Aorta (tissue), 5 donors: ENCODE results near the gene TLE3. TPM values are rescaled to one million over a fixed set of nuclear protein-coding genes. Genes with fewer than 3 reads are reported as not detected.

ENCODE experiments used
- ATAC-seq: fragments of 200-7000 bp; cut with Tn5 transposase; one replicate; pipeline ENCODE4 v1.9.1; 2022; ENCODE audit warnings: moderate library complexity; ENCODE audit not compliant: low FRiP score
- DNase-seq, 2 donors: peaks; one replicate each; pipeline ENCODE4 v3.0.0-alpha.2; 2020
- H3K27ac ChIP-seq, 2 donors: one replicate each; pipeline ENCODE4 v1.5.1; 2013; ENCODE audit warnings: low read length in 2 of 2, mild to moderate bottlenecking in 2 of 2, moderate library complexity in 2 of 2, control low read depth in 1 of 2, inconsistent platforms in 1 of 2, low read depth in 1 of 2
- H3K27me3 ChIP-seq, 2 donors: one replicate each; pipeline ENCODE4 v1.6.1; 2013; ENCODE audit warnings: control low read depth in 1 of 2, low read length in 1 of 2, mild to moderate bottlenecking in 1 of 2, moderate library complexity in 1 of 2; ENCODE audit not compliant: insufficient read depth in 2 of 2, control insufficient read depth in 1 of 2
- H3K36me3 ChIP-seq, 2 donors: one replicate each; pipeline ENCODE4 v1.6.1; 2013; ENCODE audit warnings: control low read depth in 1 of 2, low read length in 1 of 2, mild to moderate bottlenecking in 1 of 2; ENCODE audit not compliant: insufficient read depth in 2 of 2, control insufficient read depth in 1 of 2
- H3K4me1 ChIP-seq, 2 donors: one replicate each; pipeline ENCODE4 v1.6.1; 2013; ENCODE audit warnings: low read length in 2 of 2, control low read depth in 1 of 2, mild to moderate bottlenecking in 1 of 2, moderate library complexity in 1 of 2; ENCODE audit not compliant: insufficient read depth in 2 of 2, control insufficient read depth in 1 of 2
- H3K4me3 ChIP-seq, 2 donors: one replicate each; pipeline ENCODE4 v1.5.1; 2013; ENCODE audit warnings: low read length in 2 of 2, control low read depth in 1 of 2, mild to moderate bottlenecking in 1 of 2
- H3K9me3 ChIP-seq: one replicate; pipeline ENCODE4 v1.6.1; 2013; ENCODE audit warnings: mild to moderate bottlenecking, low read length; ENCODE audit not compliant: control insufficient read depth
- WGBS, 2 donors: extraction: QIAGEN DNeasy Blood & Tissue Kit; methylation state at CpG; one replicate each; pipeline ENCODE4 v1.1.7; 2013; 5-methylcytosine and 5-hydroxymethylcytosine counted together
- intact Hi-C, 2 donors: fragments of 100-400 bp; cut with DNase I; formaldehyde crosslinking; loops; one replicate each; pipeline versions ENCODE4 v1.14.2 to v1.15.0; 2022
- microRNA-seq, 2 donors: library from miRNA; unstranded; fragments of <30 nt; microRNA quantifications; one replicate each; pipeline ENCODE4 v1.2.0, GENCODE V29; 2020
- polyA plus RNA-seq, 2 donors: library from polyadenylated mRNA; stranded (reverse); fragments of 200-250 nt; gene quantifications; one replicate each; pipeline ENCODE4 v1.2.3, GENCODE V29; 2013
- total RNA-seq, 2 donors: library from RNA; stranded (reverse); fragmentation: NEBNext Ultra II Directional; extraction: Animal tissue kit (Norgen Biotek cat#: 25700); gene quantifications; one replicate each; pipeline ENCODE4 v1.2.1, GENCODE V29; 2021
- donor health status: healthy with polysubstance abuse.
- donor health status: Bipolar disorder and iron deficiency.
- donor health status: DM: no; HTN: no; CAD: no.
- donor health status: DM: no; HTN: no; CAD: no.
- donor health status: DM: yes; HTN: yes; CAD: no.

TLE3 gene
- total and polyA plus RNA-seq, 4 donors, result 8.3 to 89.9 (median 28.2) TPM

DNA sequence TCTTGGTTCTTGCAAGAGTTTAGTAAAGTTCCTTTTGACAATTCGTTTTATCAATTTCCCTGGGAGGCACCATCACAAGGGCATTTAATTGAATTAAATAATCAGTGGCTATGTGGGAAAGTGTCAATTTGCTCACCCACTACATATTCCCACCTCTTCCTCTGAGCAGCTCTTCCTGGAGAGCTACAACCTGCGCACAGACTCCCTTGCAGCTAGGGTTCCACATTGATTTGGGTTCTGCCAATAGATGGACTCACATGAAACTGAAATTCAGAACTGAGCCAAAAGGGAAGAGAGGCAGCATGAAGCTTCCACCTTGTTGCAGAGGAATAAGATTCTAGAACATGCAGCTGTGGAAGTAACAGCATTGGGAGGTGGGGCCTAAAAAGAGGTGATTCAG, 94.8 kb downstream of the TLE3 start:
- intact Hi-C loops, result no loop called here
- DNase-seq, result no peak
- 95 to 98% methylated on average over 2 of the region's 2 CpGs for WGBS, 2 donors

DNA sequence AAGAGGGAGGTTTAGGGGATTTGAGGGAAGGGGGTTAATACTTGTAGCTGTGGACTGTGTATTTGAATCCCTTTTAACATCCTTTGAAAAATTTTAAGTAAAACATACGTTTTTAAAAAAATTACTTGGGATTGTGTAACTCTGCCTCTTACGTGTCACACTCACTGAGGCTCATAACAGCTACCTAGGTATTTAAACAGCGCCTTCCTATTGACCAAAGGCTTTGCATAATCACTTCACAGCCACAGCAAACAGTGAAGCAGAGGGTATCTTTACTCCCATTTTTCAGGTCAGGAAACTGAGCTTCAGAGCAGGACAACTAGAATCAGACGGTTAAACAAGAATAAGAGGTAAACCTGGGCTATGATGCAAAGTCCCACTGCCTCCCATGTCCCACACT, 95.9 kb downstream of the TLE3 start:
- WGBS, 2 donors, result 77 to 80% methylated on average over 4 of the region's 4 CpGs
- Histone ChIP-seq H3K4me1 (no peaks in the 10 kb centered on the region), H3K9me3 (peaks cover 5% of the 10 kb centered on the region), H3K36me3 (no peaks in the 10 kb centered on the region), H3K4me3 (no peak overlapping the region), H3K27ac (no peak overlapping the region), H3K27me3 (no peaks in the 10 kb centered on the region)
- ATAC-seq (no peak), DNase-seq (no peak)
- intact Hi-C loops, result no loop called here

More for the DNA sequence above, 94.8 kb downstream of the TLE3 start:
- H3K27me3 ChIP-seq, result no peaks in the 10 kb centered on the region
- H3K9me3 ChIP-seq, result peaks cover 5% of the 10 kb centered on the region
- H3K27ac ChIP-seq, result no peak overlapping the region
- no peaks in the 10 kb centered on the region for H3K36me3 ChIP-seq
- ATAC-seq, result no peak
- no peak overlapping the region for H3K4me3 ChIP-seq
- no peaks in the 10 kb centered on the region for H3K4me1 ChIP-seq

- ATAC-seq (no peak), DNase-seq (no peak)
- 85 to 91% methylated on average over 17 of the region's 17 CpGs for WGBS, 2 donors
- Histone ChIP-seq H3K27me3 (no peaks in the 10 kb centered on the region), H3K36me3 (no peaks in the 10 kb centered on the region), H3K4me1 (no peaks in the 10 kb centered on the region), H3K4me3 (no peak overlapping the region), H3K9me3 (peaks cover 5% of the 10 kb centered on the region), H3K27ac (no peak overlapping the region)
- intact Hi-C loops, result no loop called here
Measured at GRCh38 chr15:69999392-70000085, 98.2 kb downstream of the TLE3 start.

GRCh38 chr15:69998541-69999391, 99.0 kb downstream of the TLE3 start:
- WGBS, 2 donors, result 91 to 93% methylated on average over 15 of the region's 15 CpGs
- Histone ChIP-seq H3K9me3 (peaks cover 5% of the 10 kb centered on the region), H3K27me3 (no peaks in the 10 kb centered on the region), H3K4me1 (no peaks in the 10 kb centered on the region), H3K36me3 (no peaks in the 10 kb centered on the region), H3K4me3 (no peak overlapping the region), H3K27ac (no peak overlapping the region)
- no peak for DNase-seq
- intact Hi-C loops, result no loop called here
- no peak for ATAC-seq

GRCh38 chr15:69997813-69998212, 99.9 kb downstream of the TLE3 start:
- Histone ChIP-seq H3K4me1 (no peaks in the 10 kb centered on the region), H3K4me3 (no peak overlapping the region), H3K9me3 (peaks cover 3% of the 10 kb centered on the region), H3K27me3 (no peaks in the 10 kb centered on the region), H3K27ac (no peak overlapping the region), H3K36me3 (no peaks in the 10 kb centered on the region)
- 52 to 60% methylated on average over 2 of the region's 2 CpGs for WGBS, 2 donors
- DNase-seq (peak in 1 of 2 donors; percentile 73), ATAC-seq (no peak)
- intact Hi-C loops, result no loop called here

Small RNA genes lying within 50 kb of the gene (microRNA-seq; reads per million reads assigned to microRNA genes)
- gene MIR629, result 41.8 to 112 reads per million in 2 donors
